Lung microvascular endothelial cell (primary cell): Measurements from ENCODE around the gene UBE2E2. TPM values are rescaled to one million over a fixed set of nuclear protein-coding genes. Genes with fewer than 3 reads are reported as not detected.

Source experiments
- DNase-seq, 2 donors: peaks; one replicate each; pipeline versions ENCODE4 v3.0.0 to v3.0.0-alpha.2; 2010; ENCODE audit warnings: low read depth in 2 of 2
- total RNA-seq: library from RNA; depleted of rRNA; stranded (reverse); fragments of >200 nt; gene quantifications from 2 replicates; pipeline ENCODE4 v1.2.1, GENCODE V29; 2014

Gene UBE2E2
- total RNA-seq, 1 donor from 2014 or later, result 20.4 TPM

- DNase-seq, result no peak
Measured at GRCh38 chr3:23276913-23277658, 74.0 kb downstream of the UBE2E2 start.

- no peak for DNase-seq
Measured at GRCh38 chr3:23277688-23278087, 74.6 kb downstream of the UBE2E2 start.

DNA sequence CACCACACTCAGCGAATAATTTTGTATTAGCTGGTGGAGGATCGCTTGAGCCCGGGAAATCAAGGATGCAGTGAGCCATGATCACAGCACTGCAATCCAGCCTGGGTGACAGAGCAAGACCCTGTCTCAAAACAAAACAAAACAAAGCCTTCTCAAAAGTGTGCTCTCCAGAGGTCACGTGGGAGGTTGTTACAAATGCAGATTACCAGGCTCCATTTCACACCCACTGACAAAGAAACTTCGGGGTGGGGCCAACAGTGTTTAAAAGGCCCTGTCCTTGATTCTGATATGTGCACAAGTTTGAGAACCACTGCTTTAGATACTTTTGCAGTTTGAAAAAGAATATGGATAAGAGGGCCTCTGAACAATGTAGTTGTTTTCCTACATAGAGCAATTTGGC, 80.5 kb downstream of the UBE2E2 start:
- no peak for DNase-seq

GRCh38 chr3:23288286-23288685, 85.2 kb downstream of the UBE2E2 start:
- DNase-seq, result peak; percentile 19 to 22

DNA sequence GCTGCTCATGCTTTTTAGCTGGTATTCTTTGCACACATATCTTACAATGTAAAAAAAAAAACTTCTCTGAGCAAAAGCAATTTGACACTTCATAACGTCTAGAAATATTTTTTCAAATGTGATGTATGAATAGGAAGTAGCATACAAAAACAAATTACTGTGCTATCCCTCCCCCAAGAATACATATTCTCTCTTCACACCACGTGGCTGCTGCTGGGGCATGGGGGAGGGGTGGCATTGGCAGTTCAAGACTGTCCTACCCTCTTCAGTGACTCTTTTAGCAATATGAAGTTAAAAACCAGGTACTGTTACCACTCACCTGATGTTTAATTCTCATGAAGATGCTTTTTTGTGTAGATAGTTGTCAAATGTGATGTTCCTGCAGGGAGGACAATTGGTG, 85.6 kb downstream of the UBE2E2 start:
- DNase-seq, result no peak

- DNase-seq, result no peak
Measured at GRCh38 chr3:23292432-23292831, 89.3 kb downstream of the UBE2E2 start.

- DNase-seq, result no peak
Measured at GRCh38 chr3:23294770-23295387, 91.8 kb downstream of the UBE2E2 start.

GRCh38 chr3:23301819-23302218, 98.7 kb downstream of the UBE2E2 start:
- no peak for DNase-seq

- no peak for DNase-seq
Measured at GRCh38 chr3:23302271-23302670, 99.1 kb downstream of the UBE2E2 start.

DNA sequence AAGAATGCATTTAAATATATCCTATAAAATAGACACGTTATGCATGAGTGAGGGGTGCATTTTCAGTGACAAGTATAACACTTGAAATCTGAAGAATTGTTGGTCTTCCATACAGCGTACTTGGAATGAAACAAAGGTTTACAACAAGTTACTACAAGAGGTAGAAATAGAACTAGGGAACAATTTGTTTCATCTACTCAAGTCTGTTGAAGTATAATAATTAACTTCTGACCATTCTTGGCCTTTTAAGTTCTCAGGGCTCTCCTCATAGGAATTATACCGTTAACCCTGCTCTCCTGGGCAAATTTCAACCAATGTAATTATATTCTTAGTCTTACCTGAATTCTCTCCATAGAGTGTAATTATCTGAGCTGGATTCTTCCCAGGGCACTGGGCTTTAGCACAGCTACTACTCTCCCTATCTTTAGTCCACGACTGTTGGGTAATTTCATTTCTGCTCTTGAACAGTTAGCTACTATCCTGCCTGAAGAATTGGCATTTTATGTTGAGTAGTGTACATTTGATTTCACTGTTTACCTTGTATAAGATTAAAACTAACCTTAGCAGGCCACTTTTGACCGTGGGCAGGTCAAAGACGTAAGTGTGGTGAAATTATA, 100.6 kb downstream of the UBE2E2 start:
- DNase-seq, result no peak

- DNase-seq, result no peak
Measured at GRCh38 chr3:23304424-23304823, 101.3 kb downstream of the UBE2E2 start.

GRCh38 chr3:23308986-23309625, 106.0 kb downstream of the UBE2E2 start:
- DNase-seq, result peak in 1 of 2 donors; percentile 14

DNA sequence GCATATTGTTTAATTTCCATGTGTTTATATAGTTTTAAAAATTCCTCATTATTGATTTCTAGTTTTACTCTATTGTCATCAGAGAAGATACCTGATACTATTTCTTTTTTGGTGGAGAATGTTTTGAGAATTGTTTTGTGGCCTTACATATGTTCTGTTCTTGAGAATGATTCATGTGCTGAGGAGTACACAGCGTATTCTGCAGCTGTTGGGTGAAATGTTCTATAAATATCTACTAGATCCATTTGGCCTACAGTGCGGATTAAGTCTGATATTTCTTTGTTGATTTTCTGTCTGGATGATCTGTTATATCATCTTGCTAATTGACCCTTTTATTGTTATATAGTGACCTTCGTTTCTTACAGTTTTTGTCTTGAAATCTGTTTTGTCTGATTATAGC, 109.7 kb downstream of the UBE2E2 start:
- DNase-seq, result peak in 1 of 2 donors; percentile 23

- DNase-seq, result no peak
Measured at GRCh38 chr3:23314981-23315762, 112.0 kb downstream of the UBE2E2 start.

DNA sequence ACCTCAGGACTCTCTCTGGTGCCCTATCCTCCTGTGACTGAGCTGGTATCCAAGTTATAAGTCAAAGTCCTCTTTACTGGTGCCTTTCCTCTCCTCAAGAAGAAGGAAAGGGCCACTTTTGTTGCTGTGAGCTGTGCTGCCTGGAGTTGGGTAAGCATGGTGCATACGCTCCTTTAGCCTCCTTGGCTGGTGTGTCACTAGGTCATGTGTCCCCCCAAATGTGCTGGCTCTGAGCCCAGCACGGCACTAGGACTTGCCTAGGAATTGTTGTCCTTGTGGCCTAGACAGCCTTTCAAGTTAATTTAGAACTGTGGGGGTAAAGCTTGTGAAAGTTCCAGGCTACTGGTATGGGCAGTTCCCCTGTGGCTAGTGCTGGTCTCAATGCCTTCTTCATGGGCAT, 113.8 kb downstream of the UBE2E2 start:
- DNase-seq, result no peak

DNA sequence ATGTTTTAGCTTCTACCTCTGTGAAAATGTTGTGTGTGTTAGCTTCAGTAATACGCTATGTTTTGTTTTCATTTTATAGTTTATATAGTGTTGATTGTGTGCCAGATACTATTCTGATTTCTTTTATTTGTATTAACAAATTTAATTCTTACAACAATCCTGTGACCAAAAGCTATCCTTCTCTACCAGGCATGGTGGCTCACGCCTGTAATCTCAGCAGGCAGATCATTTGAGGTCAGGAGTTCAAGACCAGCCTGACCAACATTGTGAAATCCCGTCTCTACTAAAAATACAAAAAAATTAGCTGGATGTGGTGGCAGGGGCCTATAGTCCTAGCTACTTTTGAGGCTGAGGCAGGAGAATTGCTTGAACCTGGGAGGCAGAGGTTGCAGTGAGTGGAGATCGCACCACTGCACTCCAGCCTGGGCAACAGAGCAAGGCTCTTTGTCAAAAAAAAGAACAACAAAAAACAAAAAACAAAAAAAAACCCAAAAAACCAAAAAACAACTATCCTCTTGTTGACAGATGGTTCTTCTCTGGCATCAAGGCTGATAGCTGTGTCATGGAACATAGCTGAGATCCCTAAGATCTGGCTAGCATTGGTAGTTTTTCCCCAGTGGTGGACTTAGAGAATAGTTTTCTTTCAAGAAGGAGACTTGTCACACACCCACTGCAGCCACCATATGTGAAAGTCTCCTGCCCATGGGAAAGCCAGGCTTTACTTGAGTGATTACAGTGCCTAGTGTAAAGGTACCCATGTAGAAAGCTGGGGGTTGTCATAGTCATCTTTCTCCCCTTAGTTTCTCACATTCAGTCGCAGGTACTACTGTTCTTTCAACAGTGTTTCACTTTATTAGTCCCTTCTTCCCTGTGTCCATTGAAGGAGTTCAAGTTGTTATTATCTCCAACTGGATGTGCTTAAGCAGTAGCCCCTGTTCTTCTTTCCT, 116.5 kb downstream of the UBE2E2 start:
- DNase-seq, result peak in 1 of 2 donors; percentile 31

- DNase-seq, result no peak
Measured at GRCh38 chr3:23320586-23321570, 117.8 kb downstream of the UBE2E2 start.

DNA sequence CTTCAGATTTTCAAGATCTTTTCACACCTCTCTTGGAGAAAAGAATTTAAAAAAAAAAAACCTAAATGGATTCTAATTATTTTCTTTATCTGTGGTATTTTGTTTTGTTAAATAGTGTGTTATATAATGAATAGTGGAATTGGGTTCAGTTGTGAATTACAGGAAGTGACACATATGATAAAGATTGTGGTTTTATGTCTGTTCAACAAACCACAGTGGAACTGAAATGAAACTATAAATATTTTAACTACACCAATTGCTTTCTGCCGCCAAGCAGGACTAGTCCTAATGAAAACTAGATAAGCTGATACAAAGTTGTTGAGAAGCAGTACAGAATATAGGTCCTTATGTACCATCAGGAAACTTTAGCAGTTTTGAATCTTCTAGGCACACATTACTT, 121.6 kb downstream of the UBE2E2 start:
- DNase-seq, result peak; percentile 73 to 79

- DNase-seq, result peak in 1 of 2 donors; percentile 20
Measured at GRCh38 chr3:23325466-23326065, 122.4 kb downstream of the UBE2E2 start.
